H1 (cell line): ENCODE data around the gene BLOC1S4. TPM values are rescaled to one million over a fixed set of nuclear protein-coding genes. Genes with fewer than 3 reads are reported as not detected.

Experiments used
- CTCF ChIA-PET: fragments of 300-600 bp; sonication (Branson Sonifier 250); formaldehyde crosslinking; loops from one replicate; lab custom pipeline; 2021; ENCODE audit not compliant: partially characterized antibody; lab: Charles Lee
- POLR2A ChIA-PET: fragments of 300-600 bp; sonication (Branson Sonifier 250); formaldehyde crosslinking; loops from one replicate; lab custom pipeline; 2021; ENCODE audit warnings: inconsistent platforms; ENCODE audit not compliant: partially characterized antibody; lab: Charles Lee
- DNase-seq, 2 experiments: peaks; one replicate each; pipeline versions ENCODE4 v3.0.0 to v3.0.0-alpha.2; 2010 to 2022; ENCODE audit warnings: low spot score in 2 of 2, low read depth in 1 of 2, mixed read lengths in 1 of 2
- FAIRE-seq: peaks from 2 replicates; lab custom pipeline; 2011; peaks lifted over from hg19 to GRCh38; lab: Jason Lieb, UNC
- H2AFZ ChIP-seq: 2 replicates; pipeline ENCODE4 v1.8.1; 2012; ENCODE audit warnings: low read length, inconsistent platforms
- H2AK5ac ChIP-seq: 2 replicates; pipeline ENCODE4 v1.6.1; 2013; ENCODE audit warnings: low read depth, low read length
- H2BK120ac ChIP-seq: replicated peaks from 2 replicates; pipeline ENCODE3; 2013; ENCODE audit warnings: low read depth, low read length, inconsistent platforms
- H2BK12ac ChIP-seq: 2 replicates; pipeline ENCODE4 v1.6.1; 2013; ENCODE audit warnings: low read depth, low read length
- H2BK15ac ChIP-seq: 2 replicates; pipeline ENCODE4 v1.6.1; 2013; ENCODE audit warnings: low read length
- H2BK20ac ChIP-seq: 2 replicates; pipeline ENCODE4 v1.6.1; 2013; ENCODE audit warnings: low read length
- H2BK5ac ChIP-seq: 2 replicates; pipeline ENCODE4 v1.6.1; 2013; ENCODE audit warnings: low read depth, low read length
- H3K14ac ChIP-seq: 2 replicates; pipeline ENCODE4 v1.6.1; 2013; ENCODE audit warnings: inconsistent platforms; ENCODE audit not compliant: insufficient read length
- H3K18ac ChIP-seq: 2 replicates; pipeline ENCODE4 v1.6.1; 2013; ENCODE audit warnings: low read length; ENCODE audit errors: extremely low read depth
- H3K23ac ChIP-seq: 2 replicates; pipeline ENCODE4 v1.6.1; 2013; ENCODE audit warnings: inconsistent platforms; ENCODE audit not compliant: insufficient read length
- H3K23me2 ChIP-seq: 2 replicates; pipeline ENCODE4 v1.6.1; 2013; ENCODE audit warnings: low read depth, low read length
- H3K27ac ChIP-seq: 2 replicates; pipeline ENCODE4 v1.6.1; 2011; ENCODE audit warnings: low read depth, low read length, inconsistent platforms
- H3K27me3 ChIP-seq, 4 experiments: replicated peaks in 1 of 4; 1 replicate in 1 of 4; 2 replicates in 3 of 4; pipeline versions ENCODE4 v1.6.1 to v1.8.1; 2011 to 2013; ENCODE audit warnings: low read length in 3 of 4, mild to moderate bottlenecking in 3 of 4, inconsistent platforms in 2 of 4, mixed read lengths in 2 of 4, moderate library complexity in 1 of 4; ENCODE audit not compliant: control insufficient read depth in 3 of 4, insufficient read depth in 3 of 4; ENCODE audit errors: extremely low read depth in 1 of 4
- H3K36me3 ChIP-seq, 4 experiments: 2 replicates each; pipeline versions ENCODE4 v1.6.1 to v1.8.1; 2011 to 2013; ENCODE audit warnings: mild to moderate bottlenecking in 4 of 4, low read length in 3 of 4, moderate library complexity in 2 of 4, control low read depth in 1 of 4, inconsistent platforms in 1 of 4; ENCODE audit not compliant: insufficient read depth in 4 of 4, control insufficient read depth in 2 of 4
- H3K4ac ChIP-seq: replicated peaks from 2 replicates; pipeline ENCODE3; 2013; ENCODE audit warnings: low read length, low read depth, mixed read lengths, inconsistent platforms; ENCODE audit not compliant: insufficient read length
- H3K4me1 ChIP-seq, 4 experiments: replicated peaks in 1 of 4; 1 replicate in 1 of 4; 2 replicates in 3 of 4; pipeline versions ENCODE4 v1.6.1 to v1.8.1; 2011 to 2013; ENCODE audit warnings: low read length in 3 of 4, inconsistent platforms in 2 of 4, mixed read lengths in 1 of 4; ENCODE audit not compliant: insufficient read depth in 4 of 4, control insufficient read depth in 3 of 4
- H3K4me2 ChIP-seq, 2 experiments: 2 replicates each; pipeline versions ENCODE4 v1.6.1 to v1.8.1; 2011 to 2013; ENCODE audit warnings: low read depth in 2 of 2, low read length in 2 of 2, control low read depth in 1 of 2, inconsistent platforms in 1 of 2, mild to moderate bottlenecking in 1 of 2; ENCODE audit not compliant: insufficient read depth in 1 of 2
- H3K4me3 ChIP-seq, 4 experiments: fragments of 200-600, 300-600 bp in 1 of 4; sonication (generic), shearing (Covaris generic), sonication (Bioruptor Twin) in 1 of 4; 2 replicates each; pipeline versions ENCODE4 v1.5.1 to v1.8.1; 2011 to 2016; ENCODE audit warnings: low read length in 4 of 4, low read depth in 3 of 4, control low read depth in 2 of 4, inconsistent platforms in 2 of 4, mild to moderate bottlenecking in 2 of 4, mixed read lengths in 1 of 4, moderate library complexity in 1 of 4; ENCODE audit not compliant: insufficient read depth in 2 of 4; ENCODE audit errors: extremely low read depth in 1 of 4
- H3K56ac ChIP-seq: replicated peaks from 2 replicates; pipeline ENCODE3; 2013; ENCODE audit warnings: low read depth, mild to moderate bottlenecking, mixed read lengths, low read length, inconsistent platforms; ENCODE audit not compliant: insufficient read length
- H3K79me1 ChIP-seq: 2 replicates; pipeline ENCODE4 v1.6.1; 2013; ENCODE audit warnings: low read depth, low read length, control low read depth
- H3K79me2 ChIP-seq, 2 experiments: 2 replicates each; pipeline versions ENCODE4 v1.6.1 to v1.8.1; 2012 to 2013; ENCODE audit warnings: low read length in 2 of 2, mild to moderate bottlenecking in 2 of 2, inconsistent platforms in 1 of 2; ENCODE audit not compliant: insufficient read depth in 2 of 2, control insufficient read depth in 1 of 2
- H3K9ac ChIP-seq, 4 experiments: replicated peaks in 1 of 4; 1 replicate in 1 of 4; 2 replicates in 3 of 4; pipeline versions ENCODE4 v1.6.1 to v1.8.1; 2011 to 2013; ENCODE audit warnings: low read depth in 3 of 4, low read length in 3 of 4, control low read depth in 2 of 4, mild to moderate bottlenecking in 2 of 4, moderate library complexity in 2 of 4, inconsistent platforms in 1 of 4; ENCODE audit errors: extremely low read depth in 1 of 4
- H3K9me3 ChIP-seq, 2 experiments: 2 replicates each; pipeline versions ENCODE4 v1.6.1 to v1.8.1; 2012 to 2013; ENCODE audit warnings: mild to moderate bottlenecking in 2 of 2, moderate library complexity in 2 of 2, control low read depth in 1 of 2, inconsistent platforms in 1 of 2, low read depth in 1 of 2, low read length in 1 of 2, mixed read lengths in 1 of 2; ENCODE audit not compliant: insufficient read depth in 2 of 2
- H4K20me1 ChIP-seq, 2 experiments: replicated peaks in 1 of 2; 2 replicates each; pipeline versions ENCODE3 to v1.8.1; 2011 to 2013; ENCODE audit warnings: inconsistent platforms in 2 of 2, low read length in 2 of 2, mild to moderate bottlenecking in 1 of 2; ENCODE audit not compliant: insufficient read depth in 2 of 2, control insufficient read depth in 1 of 2
- H4K5ac ChIP-seq: 2 replicates; pipeline ENCODE4 v1.6.1; 2013; ENCODE audit warnings: low read length, low read depth, mixed read lengths, inconsistent platforms; ENCODE audit not compliant: insufficient read length
- H4K8ac ChIP-seq: 2 replicates; pipeline ENCODE4 v1.8.0; 2013; ENCODE audit warnings: mild to moderate bottlenecking, moderate library complexity, low read length, inconsistent platforms; ENCODE audit not compliant: insufficient read depth; ENCODE audit errors: extremely low read depth
- H4K91ac ChIP-seq: replicated peaks from 2 replicates; pipeline ENCODE3; 2013; ENCODE audit warnings: low read length, mixed read lengths, inconsistent platforms; ENCODE audit not compliant: insufficient read length
- CHD2 ChIP-seq: IDR thresholded peaks from 2 replicates; pipeline ENCODE4 v1.6.1; 2012; ENCODE audit warnings: low read length, improper control_type of control experiment
- CREB1 ChIP-seq: IDR thresholded peaks from 2 replicates; pipeline ENCODE4 v1.6.1; 2012; ENCODE audit warnings: inconsistent platforms
- EGR1 ChIP-seq: IDR thresholded peaks from 2 replicates; pipeline ENCODE4 v1.6.1; 2011; ENCODE audit warnings: low read depth, low read length, borderline replicate concordance
- JUND ChIP-seq: IDR thresholded peaks from 2 replicates; pipeline ENCODE4 v1.6.1; 2011; ENCODE audit warnings: mild to moderate bottlenecking, improper control_type of control experiment, low read length
- POLR2AphosphoS5 ChIP-seq: IDR thresholded peaks from 2 replicates; pipeline ENCODE4 v1.6.1; 2011; ENCODE audit warnings: low read depth, low read length
- TCF12 ChIP-seq: IDR thresholded peaks from 2 replicates; pipeline ENCODE4 v1.6.1; 2011; ENCODE audit warnings: low read depth, mild to moderate bottlenecking, low read length
- YY1 ChIP-seq: IDR thresholded peaks from 2 replicates; pipeline ENCODE4 v1.6.1; 2011; ENCODE audit warnings: low read depth, mild to moderate bottlenecking, low read length
- WGBS, 2 experiments: shearing (Covaris generic) in 1 of 2; methylation state at CpG; one replicate each; pipeline versions ENCODE4 v1.1.6 to v1.1.7; 2013 to 2015; ENCODE audit warnings: low lambda C conversion rate in 2 of 2, mixed read lengths in 2 of 2, inconsistent platforms in 1 of 2, low coverage in 1 of 2, missing lambda C conversion rate in 1 of 2; ENCODE audit not compliant: insufficient replicate concordance in 2 of 2, insufficient coverage in 1 of 2, insufficient read length in 1 of 2; ENCODE audit errors: extremely low coverage in 1 of 2, missing lambda C conversion rate in 1 of 2; 5-methylcytosine and 5-hydroxymethylcytosine counted together
- polyA plus RNA-seq, 7 experiments: library from polyadenylated mRNA; depleted of rRNA in 3 of 7; stranded (reverse) in 5 of 7; unstranded in 2 of 7; fragments of >200 nt in 5 of 7; fragments of 200-250 nt in 2 of 7; gene quantifications; 1 replicate in 5 of 7; 2 replicates in 1 of 7; 4 replicates in 1 of 7; pipeline versions ENCODE4 v1.2.1 to v1.2.3, GENCODE V29; 2011 to 2013; ENCODE audit warnings: missing spikeins in 2 of 7, mixed read lengths in 2 of 7
- total RNA-seq: library from RNA; stranded (reverse); fragmentation: NEBNext Ultra II Directional; extraction: Animal tissue kit (Norgen Biotek cat#: 25700); gene quantifications from 2 replicates; pipeline ENCODE4 v1.2.1, GENCODE V29; 2021
- TF ChIP-seq, protein P1 (sequence below): IDR thresholded peaks from 2 replicates; pipeline ENCODE4 v1.6.1; 2011; ENCODE audit warnings: low read depth, mild to moderate bottlenecking, low read length; ENCODE audit not compliant: insufficient read depth

The BLOC1S4 gene
- total and polyA plus RNA-seq, 2 of the 8 experiments (the other 6 are each of a cell fraction or from before 2014, with no cell fraction given) = 19.1 to 27.8 TPM

DNA sequence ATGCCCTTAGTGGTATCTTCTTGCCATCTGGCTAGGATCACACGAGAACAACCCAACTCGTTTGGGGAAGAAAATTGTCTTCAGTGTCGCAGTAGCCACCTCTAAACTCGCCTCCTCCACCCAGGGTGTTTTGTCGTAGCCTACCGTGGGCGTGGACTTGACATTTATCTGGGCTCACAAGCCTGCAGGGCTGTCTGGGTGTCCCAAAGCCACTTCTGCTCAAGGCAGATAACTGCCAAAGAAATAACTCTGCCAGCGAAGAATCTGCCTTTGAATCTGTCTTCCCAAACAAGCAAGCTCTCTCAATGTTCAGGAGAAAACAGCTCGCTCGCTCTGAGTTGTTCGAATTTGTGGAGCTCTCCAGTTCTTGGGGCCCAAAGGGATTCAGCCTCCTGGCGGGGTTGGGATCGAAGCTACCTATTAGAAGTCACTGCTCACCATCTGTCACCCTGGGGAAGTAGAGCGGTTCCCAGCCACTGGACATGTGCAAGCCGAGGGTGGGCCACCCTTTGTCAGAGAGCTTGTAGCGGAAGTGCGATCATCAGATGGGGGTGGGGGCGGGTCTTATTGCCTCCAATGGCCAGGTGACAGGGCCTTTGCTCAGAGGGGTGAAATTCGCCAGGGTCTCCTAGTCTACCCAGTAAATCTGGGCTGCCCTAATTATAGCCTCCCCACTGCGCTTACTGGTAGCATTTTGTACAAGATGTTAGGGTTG lies 14.8 kb downstream of the BLOC1S4 start:
- Histone ChIP-seq H3K4ac (no peak overlapping the region), H2BK20ac (no peak overlapping the region), H2AK5ac (no peak overlapping the region), H2BK5ac (no peak overlapping the region), H3K79me1 (no peaks in the 10 kb centered on the region), H2BK12ac (no peak overlapping the region), H3K18ac (no peak overlapping the region), H2AFZ (peak overlapping the region; percentile 73; the same call in 1 of the 2 replicates), H3K27me3 (no peaks in the 10 kb centered on the region), H4K5ac (no peak overlapping the region), H3K9me3 (no peaks in the 10 kb centered on the region), H2BK120ac (no peak overlapping the region), H3K36me3 (no peaks in the 10 kb centered on the region; a peak in 1 of 8 replicates), H3K4me1 (peaks cover 0 to 13% (median 6%) of the 10 kb centered on the region in 4 experiments; a peak in 5 of 7 replicates), H3K9ac (no peak overlapping the region), H2BK15ac (no peak overlapping the region), H3K79me2 (no peaks in the 10 kb centered on the region), H4K8ac (no peak overlapping the region), H3K14ac (no peak overlapping the region), H4K91ac (no peak overlapping the region), H3K56ac (no peak overlapping the region), H3K27ac (no peak overlapping the region), H3K4me2 (no peak overlapping the region), H3K4me3 (no peak overlapping the region), H3K23ac (no peak overlapping the region), H3K23me2 (peaks cover 4% of the 10 kb centered on the region), H4K20me1 (peaks cover 0 to 2% of the 10 kb centered on the region in 2 experiments)
- ChIA-PET POLR2A (no interaction called here), CTCF (interaction anchor here (0.7 to 3.9 kb wide), 6 partner anchors 11 to 1946 kb away, joined by 3 to 20 read pairs (median 4); no protein-coding TSS in a partner anchor)
- WGBS, 2 experiments = 83% methylated on average over 20 of the region's 20 CpGs; no CpG with 5 or more reads in 1 of the 2 experiments
- FAIRE-seq = no peak
- TF ChIP-seq JUND (no peak), POLR2AphosphoS5 (no peak), EGR1 (no peak), CREB1 (no peak), YY1 (no peak), TCF12 (no peak), CHD2 (no peak)
- TF ChIP-seq, protein P1, sequence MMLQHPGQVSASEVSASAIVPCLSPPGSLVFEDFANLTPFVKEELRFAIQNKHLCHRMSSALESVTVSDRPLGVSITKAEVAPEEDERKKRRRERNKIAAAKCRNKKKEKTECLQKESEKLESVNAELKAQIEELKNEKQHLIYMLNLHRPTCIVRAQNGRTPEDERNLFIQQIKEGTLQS = no peak
- no peak for DNase-seq
